Glomerular visceral epithelial cell (primary cell): ENCODE data around the gene SLC38A6.

Experiments used
- DNase-seq: peaks from one replicate; pipeline ENCODE4 v3.0.0-alpha.2; 2016; ENCODE audit errors: extremely low spot score

The SLC38A6 gene

DNA sequence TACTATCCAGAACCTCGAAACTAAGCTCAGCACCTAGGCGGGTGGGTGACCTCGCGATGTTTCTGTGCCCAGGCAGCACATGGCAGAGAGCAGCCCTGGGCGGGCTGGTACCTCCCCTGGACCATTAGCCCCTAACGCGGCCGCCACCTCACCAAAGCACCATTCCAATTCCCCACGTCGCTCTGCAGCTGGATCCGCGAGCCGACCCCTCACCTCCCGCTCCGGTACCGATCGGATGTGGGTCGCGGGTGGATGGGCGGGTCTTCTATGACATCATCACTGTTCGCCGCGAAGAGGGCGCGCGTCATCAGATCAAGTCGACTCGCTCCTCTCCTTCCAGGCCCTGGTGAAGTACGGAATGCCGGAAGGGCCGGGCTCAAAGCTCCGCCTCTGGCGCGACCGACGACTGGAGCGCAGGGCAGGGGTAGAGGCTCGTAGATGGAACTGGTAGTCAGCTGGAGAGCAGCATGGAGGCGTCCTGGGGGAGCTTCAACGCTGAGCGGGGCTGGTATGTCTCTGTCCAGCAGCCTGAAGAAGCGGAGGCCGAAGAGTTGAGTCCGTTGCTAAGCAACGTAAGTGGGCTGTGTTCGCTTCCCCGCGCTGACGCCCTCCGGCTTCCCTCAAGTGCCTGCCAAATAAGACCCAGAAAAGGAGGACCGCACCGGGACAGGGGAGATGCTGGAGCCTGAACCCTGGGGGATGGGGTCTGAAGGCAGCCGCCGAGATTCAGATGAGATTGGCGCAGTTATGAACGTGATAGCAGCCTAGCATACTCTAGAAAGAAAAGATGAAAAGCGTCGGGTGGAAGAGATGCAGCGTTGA lies at the start of gene SLC38A6, which contains the start of gene TRMT5:
SLC38A6 (plus strand) TSS at position 435 of the 822 bp plus-strand sequence; CDS start at position 468, 33 bp downstream.
TRMT5 (minus strand) TSS at position 269 of the 822 bp plus-strand sequence; CDS start at position 163, 106 bp downstream.
- peak; percentile 93 for DNase-seq

DNA sequence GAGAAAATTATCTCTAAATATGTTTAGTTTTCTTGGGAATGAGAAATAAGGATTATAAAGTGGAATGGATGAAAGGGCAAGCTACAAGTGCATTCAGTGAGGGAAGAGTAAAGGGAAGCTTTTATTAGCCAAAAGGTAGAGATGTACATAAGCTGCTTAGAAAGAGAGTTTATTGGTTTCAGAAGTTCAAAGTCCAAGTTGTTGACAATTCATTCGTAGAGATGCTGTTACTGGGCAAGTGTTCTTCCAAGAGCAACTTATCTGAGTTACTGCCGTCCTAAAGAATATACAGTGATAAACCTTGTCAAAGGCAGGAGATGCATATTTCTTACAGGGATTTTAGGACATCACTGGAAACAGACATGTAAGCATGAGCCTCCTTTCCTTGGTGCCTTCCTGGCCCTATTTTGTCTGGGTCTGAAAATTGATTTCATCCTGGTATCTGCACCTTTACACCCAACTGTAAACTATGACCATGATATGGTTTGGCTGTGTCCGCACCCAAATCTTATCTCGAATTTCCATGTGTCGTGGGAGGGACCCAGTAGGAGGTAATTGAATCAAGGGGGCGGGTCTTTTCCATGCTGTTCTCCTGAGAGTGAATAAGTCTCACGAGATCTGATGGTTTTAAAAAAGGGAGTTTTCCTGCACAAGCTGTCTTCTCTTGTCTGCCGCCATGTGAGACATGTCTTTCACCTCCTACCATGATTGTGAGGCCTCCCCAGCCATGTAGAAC lies 47.0 kb upstream of the SLC38A6 start:
- DNase-seq = no peak

GRCh38 chr14:60935319-60935718 lies 45.7 kb upstream of the SLC38A6 start:
- no peak for DNase-seq

- DNase-seq = no peak
Observed at GRCh38 chr14:60943637-60944032, 37.4 kb upstream of the SLC38A6 start.

DNA sequence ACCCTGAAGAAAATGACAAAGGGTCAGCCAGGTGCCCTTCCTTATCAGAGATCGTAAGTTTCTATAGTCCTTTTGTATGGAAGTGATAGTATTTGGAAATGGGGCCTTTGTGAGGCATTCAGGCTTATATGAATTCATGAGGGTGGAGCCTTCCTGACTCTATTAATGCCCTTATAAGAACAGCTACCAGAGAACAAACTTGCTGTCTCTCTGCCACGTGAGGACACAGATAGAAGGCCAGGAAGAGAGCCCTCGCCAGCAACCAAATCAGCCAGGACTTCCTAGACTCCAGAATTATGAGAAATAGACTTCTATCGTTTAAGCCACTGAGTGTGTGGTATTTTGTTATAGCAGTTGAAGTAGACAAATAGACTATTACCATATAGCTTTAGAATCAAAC lies 36.8 kb upstream of the SLC38A6 start:
- no peak for DNase-seq

DNA sequence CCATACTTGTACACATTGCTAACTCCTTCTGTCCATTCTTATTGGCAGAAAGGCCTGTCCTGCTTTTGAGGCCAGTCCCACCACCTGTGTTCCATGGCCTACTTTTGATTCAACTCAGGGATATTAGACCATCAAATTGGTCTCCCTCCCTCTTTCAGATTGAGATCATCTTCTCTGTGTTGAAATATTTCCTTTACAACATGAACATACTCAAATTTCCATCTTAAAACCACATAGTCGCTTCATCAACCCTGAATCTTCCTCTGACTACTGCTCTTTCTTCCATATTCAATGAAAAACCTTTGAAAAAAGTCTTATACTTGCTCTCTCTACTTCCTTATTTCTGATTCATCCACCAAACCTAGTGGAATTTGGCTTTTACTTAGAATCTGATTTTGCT lies 35.1 kb upstream of the SLC38A6 start:
- no peak for DNase-seq

GRCh38 chr14:60946773-60947172 lies 34.3 kb upstream of the SLC38A6 start:
- DNase-seq = no peak

DNA sequence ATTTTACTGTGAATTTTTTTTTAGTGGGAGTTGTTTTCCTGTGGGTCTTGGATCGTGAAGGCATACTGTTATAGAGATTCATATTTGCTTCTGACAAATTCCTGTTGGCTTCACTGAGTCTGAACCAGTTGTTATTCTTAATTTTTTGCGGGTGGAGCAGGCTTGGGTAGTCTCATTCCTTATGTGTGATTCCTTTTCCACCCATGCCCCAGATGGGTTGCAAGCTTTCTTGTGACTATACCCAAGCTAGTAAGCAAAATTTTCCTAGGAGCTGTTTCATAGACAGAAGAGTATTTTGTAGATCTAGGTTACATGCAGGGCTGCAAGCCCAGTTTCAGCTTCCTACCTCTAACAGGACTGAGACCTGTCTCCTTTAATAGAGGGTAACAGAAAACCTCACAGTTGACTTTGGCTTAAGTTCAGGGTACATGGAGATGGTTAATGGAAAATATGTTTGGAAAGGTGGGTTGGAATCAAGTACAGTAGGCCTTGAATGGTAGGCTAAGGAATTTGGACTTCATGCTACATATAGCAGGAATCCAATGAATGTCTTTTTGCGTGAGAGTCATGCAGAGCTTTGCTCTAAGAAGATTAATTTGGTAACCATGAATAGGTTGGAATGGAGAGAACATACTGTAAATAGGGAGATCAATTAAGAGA lies 29.1 kb upstream of the SLC38A6 start:
- peak; percentile 10 for DNase-seq

DNA sequence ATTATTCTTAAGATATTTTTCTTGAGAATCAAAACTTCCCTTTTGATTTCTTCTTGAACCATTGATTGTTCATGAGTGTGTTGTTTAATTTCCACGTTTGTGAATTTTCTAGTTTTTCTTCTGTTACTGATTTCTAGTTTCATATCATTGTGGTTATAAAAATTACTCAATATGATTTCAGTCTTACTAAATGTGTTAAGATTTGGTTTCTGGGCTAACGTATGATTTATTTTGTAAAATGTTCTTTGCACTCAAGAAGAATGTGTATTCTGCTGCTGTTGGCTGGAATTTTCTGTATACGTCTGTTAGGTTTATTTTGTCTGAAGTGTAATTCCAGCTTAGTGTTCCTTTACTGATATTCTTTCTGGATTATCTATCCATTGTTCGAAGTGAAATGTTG lies 24.8 kb upstream of the SLC38A6 start:
- DNase-seq = no peak

- DNase-seq = no peak
Observed at GRCh38 chr14:60956632-60957031, 24.4 kb upstream of the SLC38A6 start.

GRCh38 chr14:60958146-60958545 lies 22.9 kb upstream of the SLC38A6 start:
- no peak for DNase-seq

DNA sequence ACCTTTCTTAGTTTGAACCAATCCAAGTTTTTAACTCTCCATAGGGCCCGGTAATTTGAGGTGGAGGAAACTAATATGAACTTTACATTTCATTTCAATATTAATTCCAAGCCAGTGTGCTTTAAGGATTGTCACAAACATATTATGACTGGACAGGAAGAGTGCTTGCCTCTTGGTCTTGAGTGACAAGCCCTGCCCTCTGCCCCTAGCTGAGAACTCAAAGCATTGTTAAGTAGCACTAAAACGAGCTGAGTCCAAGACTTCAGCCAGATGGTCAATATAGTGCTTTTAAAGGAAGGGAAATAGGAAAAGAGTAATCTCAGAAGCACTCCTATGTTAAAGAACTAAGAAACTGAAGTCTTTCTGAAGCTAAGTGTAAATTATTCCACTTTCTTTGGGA lies 17.3 kb upstream of the SLC38A6 start:
- DNase-seq = no peak

GRCh38 chr14:60964904-60965303 lies 16.1 kb upstream of the SLC38A6 start:
- DNase-seq = peak; percentile 7

GRCh38 chr14:60965402-60965801 lies 15.6 kb upstream of the SLC38A6 start:
- DNase-seq = peak; percentile 12

- DNase-seq = no peak
Observed at GRCh38 chr14:60968099-60968498, 12.9 kb upstream of the SLC38A6 start.

DNA sequence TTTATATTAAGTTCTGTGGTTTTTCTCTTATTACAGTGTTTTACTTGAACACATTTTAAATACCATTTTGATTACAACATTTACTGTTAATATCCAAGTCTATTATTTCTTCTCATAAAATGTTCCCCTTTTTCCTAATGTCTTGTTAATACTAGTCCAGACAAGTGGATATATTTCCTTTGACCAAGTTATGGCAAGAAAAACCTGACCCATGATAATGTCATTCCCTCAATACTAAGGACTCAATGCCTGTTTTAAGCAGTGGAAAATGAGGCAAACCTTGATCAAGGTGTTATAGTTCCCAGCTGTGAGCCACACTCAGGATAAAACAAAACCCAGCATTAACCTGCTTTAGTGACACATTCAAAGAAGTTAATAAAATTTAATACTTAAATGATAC lies 12.4 kb upstream of the SLC38A6 start:
- no peak for DNase-seq

- peak; percentile 49 for DNase-seq
Observed at GRCh38 chr14:60970146-60970545, 10.9 kb upstream of the SLC38A6 start.

GRCh38 chr14:60971271-60971670 lies 9.8 kb upstream of the SLC38A6 start:
- DNase-seq = no peak

DNA sequence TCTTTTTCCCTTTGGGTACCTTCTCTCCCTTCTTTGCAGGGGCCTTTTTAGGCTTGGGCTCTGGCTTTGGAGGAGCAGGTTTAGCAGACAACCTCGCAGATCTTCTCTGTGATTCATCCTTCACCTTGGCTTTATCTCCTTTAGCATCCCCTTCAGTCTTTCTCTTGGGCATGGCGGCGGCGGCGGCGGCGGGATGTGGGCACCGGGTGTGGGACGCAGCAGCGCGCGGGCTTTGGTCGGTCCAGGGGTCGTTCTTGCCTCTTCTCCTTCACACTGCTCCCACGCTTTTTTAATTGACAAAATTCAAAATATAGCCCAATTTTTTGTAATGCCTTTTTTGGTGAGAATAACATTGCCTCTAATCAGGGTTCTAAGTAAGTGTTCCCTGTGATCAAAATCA lies 8.8 kb upstream of the SLC38A6 start:
- no peak for DNase-seq

- DNase-seq = no peak
Observed at GRCh38 chr14:60973070-60973469, 8.0 kb upstream of the SLC38A6 start.

- no peak for DNase-seq
Observed at GRCh38 chr14:60974090-60974651, 6.9 kb upstream of the SLC38A6 start.

DNA sequence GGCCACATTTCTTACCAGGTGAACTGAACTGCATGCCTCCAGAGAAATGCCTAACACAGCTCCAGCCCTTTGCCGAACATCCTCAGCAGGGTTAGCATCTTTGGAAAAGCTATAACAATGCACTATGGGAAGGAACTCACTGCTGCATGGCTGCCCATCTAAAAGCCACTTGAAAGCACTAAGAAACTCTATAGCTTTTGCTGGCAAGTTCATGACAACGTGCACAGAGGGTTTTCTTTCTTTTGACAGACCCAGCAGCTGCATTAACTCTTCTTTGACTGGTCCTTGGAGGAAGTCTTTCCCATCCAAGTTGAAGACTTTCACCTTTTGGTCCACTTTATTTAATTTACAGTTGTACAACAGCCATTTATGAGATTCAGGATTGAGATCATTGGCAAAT lies 5.5 kb upstream of the SLC38A6 start:
- no peak for DNase-seq
